ENCODE results near the gene TERF2IP.

TERF2IP gene, protein sequence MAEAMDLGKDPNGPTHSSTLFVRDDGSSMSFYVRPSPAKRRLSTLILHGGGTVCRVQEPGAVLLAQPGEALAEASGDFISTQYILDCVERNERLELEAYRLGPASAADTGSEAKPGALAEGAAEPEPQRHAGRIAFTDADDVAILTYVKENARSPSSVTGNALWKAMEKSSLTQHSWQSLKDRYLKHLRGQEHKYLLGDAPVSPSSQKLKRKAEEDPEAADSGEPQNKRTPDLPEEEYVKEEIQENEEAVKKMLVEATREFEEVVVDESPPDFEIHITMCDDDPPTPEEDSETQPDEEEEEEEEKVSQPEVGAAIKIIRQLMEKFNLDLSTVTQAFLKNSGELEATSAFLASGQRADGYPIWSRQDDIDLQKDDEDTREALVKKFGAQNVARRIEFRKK
- total RNA-seq, result 160 to 207 (median 181) reads per million in 4 experiments

DNA sequence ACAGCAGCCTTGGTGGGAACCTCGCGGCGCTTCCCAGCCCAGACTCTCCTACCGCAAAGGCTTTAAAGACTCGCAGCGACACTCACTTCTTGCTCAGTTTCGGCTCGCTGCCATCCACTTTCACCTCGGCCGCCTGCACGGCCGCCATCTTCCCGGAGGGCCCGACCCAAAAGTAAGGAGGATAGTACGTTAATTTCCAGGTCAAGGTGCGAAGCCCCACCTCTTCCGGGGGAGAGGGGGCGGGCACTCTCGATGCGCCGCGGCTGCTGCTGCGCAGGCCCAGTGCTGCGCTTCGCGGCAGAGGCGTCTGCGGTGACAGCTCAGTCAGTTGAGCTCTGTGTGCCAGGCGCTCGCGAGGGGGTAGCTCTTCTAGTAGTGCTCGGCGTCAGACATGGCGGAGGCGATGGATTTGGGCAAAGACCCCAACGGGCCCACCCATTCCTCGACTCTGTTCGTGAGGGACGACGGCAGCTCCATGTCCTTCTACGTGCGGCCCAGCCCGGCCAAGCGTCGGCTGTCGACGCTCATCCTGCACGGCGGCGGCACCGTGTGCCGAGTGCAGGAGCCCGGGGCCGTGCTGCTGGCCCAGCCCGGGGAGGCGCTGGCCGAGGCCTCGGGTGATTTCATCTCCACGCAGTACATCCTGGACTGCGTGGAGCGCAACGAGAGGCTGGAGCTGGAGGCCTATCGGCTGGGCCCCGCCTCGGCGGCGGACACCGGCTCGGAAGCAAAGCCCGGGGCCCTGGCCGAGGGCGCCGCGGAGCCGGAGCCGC is at the start of gene TERF2IP, which contains the start of gene KARS1:
TSS of gene TERF2IP (plus strand) at position 282 of the 773 bp plus-strand sequence. CDS start at position 392, 110 bp downstream.
TSS of gene KARS1 (minus strand) at position 174 of the 773 bp plus-strand sequence. CDS start at position 148, 26 bp downstream.
- peak; percentile 86 for DNase-seq

DNA sequence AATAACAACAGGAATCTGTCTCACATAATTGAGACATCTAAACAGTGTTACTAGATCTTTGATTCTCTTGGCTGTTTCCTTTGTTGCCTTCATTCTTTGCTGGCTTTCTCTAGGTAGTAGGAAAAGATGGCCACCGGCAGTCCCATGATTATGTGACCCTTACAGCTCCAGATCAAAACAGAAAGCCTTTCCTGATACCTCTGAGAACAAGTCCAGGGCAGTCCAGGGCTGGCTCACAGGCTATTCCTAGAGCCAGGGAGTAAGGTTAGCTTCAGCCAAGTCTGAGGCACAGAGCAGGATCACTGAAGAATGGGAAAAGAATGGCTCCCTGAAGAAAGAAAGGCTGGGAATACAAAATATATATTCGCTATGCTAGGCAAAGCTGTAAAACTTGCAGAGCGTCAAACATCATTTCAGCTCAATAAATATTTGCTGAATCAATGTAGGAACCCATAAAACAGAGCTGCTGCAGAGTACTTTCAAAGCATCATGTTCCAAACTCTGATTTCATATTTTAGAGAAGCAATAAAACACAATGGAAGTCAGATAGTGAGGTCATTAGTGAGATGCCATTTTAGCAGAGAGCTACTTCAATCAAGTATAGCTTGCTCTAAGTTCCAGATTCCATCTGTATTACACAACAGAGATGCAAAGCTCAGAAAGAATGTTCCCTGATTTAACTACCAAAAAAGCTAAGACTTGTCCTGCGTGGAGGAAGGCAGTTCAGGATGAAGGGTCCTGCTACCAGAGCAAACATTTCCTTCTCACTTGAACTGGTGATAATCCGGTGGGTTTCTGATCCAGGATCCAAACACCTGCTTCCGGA is 47.9 kb upstream of the TERF2IP start:
- DNase-seq, result no peak

DNA sequence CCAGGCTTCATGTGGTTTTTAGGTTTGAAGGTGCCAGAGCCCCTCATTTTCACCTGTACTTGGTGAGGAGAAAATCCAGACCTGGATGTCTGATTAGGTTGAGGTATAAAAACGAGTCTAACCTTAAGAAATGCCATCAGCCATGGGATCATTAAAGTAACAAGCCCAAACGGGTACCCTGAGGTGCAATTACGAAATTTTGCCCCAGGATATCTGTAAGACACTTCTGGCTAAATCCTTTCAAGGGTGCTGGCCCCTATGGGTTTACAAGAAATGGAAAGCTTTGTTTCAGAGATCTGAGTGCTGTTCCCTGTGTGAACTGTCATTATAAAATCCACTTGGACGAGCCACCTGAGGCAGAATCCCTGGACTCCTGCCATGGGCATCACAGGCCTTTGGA is 44.3 kb upstream of the TERF2IP start:
- DNase-seq, result no peak

DNA sequence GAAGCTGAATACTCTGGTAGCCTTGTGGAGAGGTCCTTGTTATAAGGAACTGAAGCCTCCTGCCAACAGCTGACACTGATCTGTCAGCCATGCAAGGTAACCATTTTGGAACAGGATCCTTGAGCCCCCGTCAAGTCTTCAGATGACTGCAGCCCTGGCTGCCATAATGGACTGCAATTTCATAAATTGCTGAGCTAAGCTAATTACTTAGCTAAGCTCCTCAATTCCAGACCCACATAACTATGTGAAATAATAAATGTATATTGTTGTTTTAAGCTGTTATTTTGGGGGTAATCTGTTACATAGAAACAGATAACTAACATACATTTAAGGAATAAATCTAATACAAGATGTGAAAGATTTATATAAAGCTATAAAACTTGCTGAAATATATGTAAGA is 41.1 kb upstream of the TERF2IP start:
- no peak for DNase-seq

DNA sequence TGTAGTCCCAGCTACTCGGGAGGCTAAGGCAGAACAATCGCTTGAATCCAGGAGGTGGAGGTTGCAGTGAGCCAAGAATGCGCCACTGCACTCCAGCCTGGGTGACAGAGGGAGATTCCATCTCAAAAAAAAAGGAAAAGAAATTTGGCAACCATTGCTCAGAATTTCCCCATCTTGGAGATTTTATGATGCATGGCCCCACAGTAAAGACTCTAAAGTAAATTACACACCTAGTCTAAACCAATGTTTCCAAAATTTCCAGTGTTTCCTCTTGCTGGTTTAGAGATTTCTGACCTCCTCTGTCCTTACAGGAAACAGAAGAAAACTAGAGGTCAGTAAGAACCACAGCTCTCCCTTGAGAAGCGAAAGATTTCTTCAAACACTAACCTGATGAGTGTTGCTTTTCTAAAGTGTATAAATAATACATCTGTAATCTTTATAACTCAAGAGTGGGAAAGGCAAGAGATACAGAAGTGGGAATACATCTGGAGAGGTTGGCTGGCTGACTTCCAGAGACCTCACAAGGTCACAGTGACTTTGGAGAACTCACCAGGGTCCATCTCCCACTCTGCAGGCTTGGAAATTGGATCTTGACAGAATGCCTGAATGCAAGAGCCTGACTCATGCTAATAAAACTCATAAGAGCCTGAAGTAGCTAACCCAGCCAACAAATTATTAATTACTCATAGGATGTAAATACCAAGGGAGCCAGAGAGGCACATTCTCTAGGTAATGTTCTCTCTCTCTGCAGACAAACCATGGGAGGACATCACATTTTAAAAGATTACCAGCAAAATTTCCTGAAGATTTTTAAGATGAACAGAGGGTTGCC is 33.3 kb upstream of the TERF2IP start:
- no peak for DNase-seq

DNA sequence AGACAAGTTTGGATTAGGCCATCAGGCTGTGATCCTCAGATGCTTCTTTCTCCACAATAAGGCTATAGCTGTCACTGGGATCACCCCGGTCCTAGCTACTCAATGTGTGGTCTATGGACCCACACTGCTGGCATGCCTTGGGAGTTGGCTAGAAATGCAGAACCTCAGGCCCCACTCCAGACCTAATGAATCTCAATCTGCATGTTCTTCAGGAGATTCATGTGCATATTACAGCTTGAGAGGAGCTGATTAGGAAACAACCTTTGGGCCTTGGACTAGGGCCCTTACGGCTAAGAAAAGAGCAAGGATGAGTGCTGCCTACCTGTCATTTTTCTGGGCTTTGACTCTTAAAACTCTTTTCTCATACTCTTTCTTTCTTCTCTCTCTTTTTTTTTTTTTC is 32.0 kb upstream of the TERF2IP start:
- no peak for DNase-seq

DNA sequence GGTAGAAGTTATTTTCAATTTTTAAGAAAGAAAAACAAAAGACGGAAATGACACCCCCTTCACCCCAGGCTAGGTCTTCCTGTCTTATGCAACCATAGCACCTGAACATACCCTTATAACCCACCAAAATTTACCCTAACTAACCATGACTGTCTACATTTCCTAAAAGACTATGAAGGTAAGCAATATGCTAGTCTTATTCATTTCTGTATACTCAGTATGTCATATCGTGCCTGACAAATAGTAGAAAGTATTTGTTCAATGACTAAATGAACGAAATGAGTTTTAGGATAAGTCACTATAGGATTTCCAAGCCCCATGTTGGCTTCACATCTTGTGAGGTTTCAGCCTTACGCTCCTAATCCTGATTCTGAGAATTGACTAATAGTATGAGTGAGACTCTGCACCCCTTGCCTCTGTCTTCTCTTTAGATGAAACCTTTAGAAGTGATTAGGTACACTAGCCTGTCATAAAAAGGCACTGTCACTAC is 31.0 kb upstream of the TERF2IP start:
- no peak for DNase-seq

DNA sequence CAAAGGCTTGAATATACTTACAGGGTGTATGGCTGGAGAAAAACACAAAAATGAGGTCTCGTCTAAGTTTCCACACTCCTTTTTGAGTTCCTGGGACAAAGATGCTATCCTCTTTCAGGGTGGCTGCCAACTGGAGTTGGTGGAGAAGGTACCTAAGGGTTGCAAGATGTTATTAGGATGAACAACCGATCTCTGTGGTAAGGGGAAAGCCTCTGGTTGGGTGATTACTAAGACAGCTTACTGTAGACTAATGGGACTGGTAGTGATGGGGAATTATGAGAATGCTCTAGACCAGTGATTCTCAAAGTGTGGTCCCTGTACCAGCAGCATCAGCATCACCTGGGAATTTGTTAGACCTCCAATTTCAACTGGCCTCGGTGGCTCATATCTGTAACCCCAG is 30.5 kb upstream of the TERF2IP start:
- no peak for DNase-seq

DNA sequence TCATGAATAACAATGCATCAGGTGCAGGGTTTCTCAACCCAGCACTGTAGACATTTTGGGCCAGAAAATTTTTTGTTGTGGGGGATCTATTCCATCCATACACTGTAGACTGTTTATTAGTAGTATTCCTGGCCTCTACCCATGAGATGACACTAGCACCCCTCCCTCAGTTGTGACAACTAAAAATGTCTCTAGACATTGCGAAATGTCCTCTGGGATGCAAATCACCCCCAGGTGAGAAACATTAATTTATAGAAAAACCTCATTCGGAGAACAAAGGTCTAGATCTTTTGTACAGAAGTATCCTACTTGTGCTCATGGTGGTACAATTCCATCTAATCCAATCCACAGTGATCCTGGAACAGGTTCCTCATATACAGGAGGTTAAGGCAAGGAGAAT is 28.8 kb upstream of the TERF2IP start:
- no peak for DNase-seq

DNA sequence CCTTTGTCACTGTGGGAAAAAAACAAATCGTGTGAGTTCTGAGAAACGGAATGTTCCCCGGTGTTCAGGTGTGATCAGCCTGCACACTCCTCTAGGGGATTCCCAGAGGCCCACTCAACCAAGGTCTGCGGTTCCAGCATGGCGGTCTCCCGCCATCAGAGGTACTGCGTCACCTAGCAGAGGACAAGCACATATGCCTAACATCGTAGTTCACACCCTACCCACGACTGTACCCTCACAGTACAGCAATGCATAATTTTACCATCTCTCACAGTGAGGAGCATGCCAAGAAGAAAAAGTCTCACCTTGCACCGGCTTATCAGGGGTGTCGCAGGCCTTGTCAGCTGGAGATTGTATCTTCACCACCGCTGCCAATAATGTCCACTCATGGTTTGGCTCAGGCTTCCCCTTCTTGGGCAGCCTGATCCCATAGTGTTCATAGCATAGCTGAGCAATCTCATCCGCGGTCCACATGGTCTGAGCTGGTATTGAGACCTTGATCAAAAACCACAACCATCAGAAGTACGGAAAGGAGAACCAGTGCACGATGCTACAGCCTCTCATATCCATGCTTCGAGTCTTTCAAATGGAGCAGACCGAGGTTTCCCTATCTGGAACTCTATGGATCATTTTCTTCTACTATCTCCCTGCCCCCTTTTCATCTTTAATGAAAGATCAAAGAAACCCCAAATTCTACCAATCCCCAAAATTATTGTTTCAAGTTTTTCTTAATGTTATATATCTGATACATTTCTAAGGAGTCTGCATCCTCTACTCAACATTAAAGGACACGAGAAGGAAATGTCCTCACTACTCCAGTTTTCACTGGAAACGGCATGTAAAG is 27.0 kb upstream of the TERF2IP start:
- no peak for DNase-seq

DNA sequence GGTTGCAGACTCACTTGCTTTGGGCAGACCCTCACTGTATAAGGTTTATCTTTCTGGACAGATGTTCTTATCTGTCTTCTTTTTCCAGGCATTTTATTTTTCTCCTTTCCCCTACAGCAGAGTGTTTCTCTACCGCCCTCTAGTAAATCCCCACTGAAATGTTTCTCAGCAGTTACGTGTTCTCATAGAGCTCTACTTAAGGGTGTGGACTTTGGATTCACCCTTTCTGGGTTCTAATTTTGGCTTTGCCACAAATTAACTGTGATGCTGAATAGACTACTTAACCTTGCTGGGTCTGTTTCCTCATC is 26.4 kb upstream of the TERF2IP start:
- no peak for DNase-seq

DNA sequence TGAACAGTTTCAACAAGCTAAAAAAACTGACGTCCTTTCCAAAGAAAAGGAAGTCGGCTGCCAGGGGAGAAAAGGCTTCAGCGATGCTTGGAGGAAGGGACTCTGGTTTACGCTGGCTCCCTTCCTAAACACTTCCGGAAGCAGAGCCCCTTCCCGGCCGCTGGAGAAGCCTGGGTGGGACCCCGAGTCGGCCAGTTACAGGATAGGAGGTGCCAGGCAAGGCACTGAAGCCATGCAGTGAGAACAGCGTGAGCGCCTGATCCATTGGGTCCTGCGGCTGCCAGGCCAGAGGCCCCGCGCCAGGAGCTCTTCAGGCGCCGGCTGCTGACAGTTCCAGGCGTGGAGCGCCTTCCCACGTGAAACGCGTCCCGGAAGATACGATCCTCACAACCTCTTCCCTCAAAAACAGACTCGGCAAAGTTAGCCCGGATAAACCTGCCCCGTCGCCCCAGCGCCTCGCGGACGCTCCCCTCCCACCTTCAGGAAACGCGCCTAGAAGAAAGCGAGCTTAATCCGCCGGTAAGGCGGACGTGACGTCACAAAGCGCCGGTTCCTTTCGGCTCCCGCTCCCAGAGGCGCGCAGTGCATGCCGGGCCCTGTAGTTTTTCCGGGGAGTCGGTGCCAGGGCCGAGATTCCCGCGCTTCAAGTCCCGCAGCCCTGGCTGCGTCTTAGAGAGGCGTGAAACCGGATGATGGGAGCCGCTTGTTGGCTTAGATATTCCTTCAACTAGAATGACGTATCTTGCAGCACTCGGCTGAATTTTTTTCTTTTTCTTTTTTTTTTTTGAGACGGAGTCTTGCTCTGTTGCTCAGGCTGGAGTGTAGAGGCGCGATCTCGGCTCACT is 24.6 kb upstream of the TERF2IP start, which contains the start of gene ADAT1:
TSS of gene ADAT1 (minus strand) at position 521 of the 845 bp plus-strand sequence. CDS start 2,482 bp downstream, outside the sequence.
- peak; percentile 97 for DNase-seq

DNA sequence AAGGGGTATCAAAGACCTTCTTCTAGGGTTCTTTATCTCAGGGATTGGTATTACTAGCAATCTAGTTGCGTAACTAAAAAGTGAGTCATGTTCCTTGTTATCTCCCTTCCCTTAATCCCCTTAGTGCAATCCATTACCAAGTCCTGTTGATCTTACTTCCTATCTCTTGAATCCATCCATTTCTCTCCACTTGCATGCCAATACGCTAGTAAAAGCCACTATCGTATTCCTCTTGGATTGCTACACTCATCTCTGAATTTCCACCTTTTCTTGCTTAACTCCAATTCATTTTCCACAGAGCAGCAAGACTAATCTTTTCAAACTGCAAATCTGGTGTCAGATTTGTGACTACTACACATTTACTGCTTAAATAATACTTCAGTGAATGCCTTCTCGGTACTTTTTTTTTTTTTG is 22.6 kb upstream of the TERF2IP start:
- DNase-seq, result no peak

DNA sequence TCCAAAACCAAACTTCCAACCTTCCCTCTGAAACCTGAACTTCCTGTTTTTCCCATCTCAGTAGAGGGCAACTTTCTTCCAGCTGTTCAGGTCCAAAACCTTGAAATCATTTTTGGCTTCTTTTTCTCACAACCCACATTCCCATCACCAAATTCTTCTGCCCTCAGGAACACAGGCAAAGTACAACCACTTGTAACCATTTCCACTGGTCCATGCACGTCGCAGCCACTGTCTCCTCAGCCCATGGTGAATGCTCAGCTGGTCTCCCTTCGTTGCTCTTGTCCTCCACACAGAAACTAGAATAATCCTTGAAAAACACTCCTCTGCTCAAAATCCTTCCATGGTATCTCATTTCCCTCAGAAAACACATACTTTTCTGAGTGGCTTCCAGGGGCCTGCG is 20.8 kb upstream of the TERF2IP start:
- DNase-seq, result no peak

DNA sequence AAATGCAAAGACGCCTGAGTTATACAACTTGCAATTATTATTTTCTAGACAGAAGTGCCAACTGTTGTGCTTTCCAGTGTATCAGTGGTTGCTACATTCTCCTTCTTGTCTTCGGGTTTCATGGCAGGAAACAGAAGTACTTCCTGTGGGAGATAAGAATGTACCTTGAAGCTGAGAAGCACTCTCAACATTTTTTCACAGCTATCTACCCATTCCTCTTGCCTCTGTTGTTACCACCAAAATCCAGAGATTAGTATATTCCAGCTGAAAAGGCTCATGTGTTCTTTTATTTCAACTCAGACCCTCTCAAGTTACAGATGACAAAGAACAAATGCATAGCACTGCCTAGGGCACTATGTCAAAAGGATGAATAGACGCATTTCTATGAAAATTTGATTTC is 19.7 kb upstream of the TERF2IP start:
- DNase-seq, result no peak

DNA sequence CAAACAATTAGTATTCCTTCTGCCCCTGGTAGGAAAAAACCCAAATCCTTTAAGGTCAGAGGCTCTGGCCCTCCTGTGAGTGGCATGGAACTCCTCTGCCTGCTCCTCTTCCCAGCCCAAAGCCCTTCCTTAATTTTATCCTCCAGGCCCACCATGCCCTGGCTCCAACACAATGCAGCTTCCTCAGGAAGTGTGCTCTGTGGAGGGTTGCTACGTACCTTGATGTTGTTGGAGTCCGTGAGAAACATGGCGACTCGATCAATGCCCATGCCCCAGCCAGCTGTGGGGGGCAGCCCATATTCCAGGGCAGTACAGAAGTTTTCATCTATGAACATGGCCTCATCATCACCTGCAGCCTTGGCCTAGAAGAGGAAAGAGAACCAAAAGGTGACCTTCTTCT is 19.2 kb upstream of the TERF2IP start:
- no peak for DNase-seq

DNA sequence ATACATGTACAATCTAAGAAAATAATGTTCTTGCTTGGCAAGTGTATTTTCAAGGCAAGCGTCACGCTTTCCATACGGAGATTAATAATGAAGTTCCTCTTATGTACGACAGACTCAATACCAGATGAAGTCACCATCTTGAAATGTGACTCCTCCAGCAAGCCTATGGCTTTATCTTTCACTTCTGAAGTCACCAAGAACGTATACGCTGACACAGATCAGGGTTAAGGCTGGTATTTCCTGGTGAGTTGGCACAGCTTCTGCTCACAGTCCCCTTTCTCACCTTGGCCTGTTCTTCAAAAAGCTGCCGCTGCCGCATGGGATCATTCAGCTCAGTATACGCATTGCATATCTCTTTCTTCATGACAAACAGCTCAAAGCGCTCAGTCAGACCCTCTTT is 18.4 kb upstream of the TERF2IP start:
- no peak for DNase-seq

DNA sequence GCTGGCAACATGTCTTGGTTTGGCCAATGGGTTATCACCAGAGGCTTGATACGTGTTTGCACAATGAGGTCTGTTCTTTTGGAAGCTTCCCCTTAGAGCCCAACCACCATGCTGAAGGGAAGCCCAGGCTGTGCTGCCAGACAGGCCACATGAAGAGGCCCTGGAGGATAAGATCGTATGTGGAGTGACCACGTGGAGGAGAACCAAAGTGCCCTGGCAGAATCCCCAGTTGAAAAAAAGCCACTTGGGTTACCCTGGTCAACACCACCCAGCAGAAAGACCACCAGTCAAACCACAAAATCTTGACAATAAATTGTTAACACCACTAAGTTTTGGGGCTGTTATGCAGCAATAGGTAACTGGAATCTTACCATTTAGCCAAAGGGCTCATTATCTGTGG is 17.5 kb upstream of the TERF2IP start:
- no peak for DNase-seq

DNA sequence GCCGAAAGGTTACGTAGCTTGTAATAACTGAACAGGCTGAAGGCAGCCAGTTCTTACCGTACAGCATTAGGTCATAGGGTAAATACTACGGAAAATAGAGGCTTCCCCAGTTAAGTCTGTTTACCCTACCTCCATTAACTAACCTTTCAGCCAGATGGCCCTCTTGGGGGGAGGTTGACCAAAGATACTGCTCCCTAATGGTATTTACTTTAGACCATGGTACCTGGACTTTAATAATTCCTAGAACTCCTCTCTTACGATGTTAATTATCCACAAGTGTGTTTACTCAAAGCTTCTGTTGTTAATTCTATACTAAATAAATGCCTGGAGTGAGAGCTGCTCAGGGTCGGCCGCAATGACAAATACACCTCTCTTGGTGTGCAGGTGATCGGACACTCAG is 14.7 kb upstream of the TERF2IP start:
- no peak for DNase-seq

DNA sequence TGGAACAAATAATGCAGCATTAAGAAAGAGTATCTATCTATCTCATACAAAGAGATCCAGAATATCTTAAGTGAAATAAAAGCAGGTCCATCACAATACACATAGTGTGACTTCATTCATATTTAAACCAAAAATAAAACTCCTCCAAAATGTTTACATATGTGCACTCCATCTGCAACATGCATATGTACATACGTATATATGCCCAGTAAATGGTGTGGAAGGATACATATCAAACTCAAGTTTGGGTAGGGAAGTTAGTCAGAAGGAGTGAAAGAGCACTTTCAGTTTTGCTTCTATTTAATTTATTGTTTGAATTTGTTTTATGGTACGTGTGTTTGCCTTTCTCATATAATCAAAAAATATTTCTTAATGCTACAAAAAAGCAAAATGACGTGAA is 12.5 kb upstream of the TERF2IP start:
- no peak for DNase-seq

All from effector CD8-positive, alpha-beta T cell (primary cell).